22Rv1 (cell line): ENCODE data around the gene SERTAD3.
"Not testable (repeated sequence)": the region's sequence is repeated elsewhere in the genome, so short reads cannot be mapped to it uniquely, and the experiment has no call there.

ENCODE experiments used
- ZFX ChIP-seq: fragments of 450-650 bp; IDR thresholded peaks from 2 replicates; pipeline ENCODE4 v1.6.1; 2017; ENCODE audit warnings: antibody characterized with exemption, borderline replicate concordance
- TF ChIP-seq, protein P1 (sequence below): fragments of 450-650 bp; IDR thresholded peaks from 2 replicates; pipeline ENCODE4 v1.5.1; 2017; ENCODE audit warnings: mild to moderate bottlenecking

DNA sequence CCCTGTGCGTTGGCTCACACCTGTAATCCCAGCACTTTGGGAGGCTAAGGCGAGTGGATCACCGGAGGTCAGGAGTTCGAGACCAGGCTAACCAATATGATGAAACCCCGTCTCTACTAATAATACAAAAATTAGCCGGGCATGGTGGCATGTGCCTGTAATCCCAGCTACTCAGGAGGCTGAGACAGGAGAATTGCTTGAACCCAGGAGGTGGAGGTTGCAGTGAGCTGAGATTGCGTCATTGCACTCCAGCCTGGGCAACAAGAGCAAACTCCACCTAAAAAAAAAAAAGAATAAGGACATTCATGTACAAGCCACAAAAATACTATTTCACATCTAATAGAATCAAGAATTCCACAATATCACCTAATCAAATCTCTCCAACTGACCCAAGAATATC, 15.9 kb downstream of the SERTAD3 start:
- TF ChIP-seq, protein P1, sequence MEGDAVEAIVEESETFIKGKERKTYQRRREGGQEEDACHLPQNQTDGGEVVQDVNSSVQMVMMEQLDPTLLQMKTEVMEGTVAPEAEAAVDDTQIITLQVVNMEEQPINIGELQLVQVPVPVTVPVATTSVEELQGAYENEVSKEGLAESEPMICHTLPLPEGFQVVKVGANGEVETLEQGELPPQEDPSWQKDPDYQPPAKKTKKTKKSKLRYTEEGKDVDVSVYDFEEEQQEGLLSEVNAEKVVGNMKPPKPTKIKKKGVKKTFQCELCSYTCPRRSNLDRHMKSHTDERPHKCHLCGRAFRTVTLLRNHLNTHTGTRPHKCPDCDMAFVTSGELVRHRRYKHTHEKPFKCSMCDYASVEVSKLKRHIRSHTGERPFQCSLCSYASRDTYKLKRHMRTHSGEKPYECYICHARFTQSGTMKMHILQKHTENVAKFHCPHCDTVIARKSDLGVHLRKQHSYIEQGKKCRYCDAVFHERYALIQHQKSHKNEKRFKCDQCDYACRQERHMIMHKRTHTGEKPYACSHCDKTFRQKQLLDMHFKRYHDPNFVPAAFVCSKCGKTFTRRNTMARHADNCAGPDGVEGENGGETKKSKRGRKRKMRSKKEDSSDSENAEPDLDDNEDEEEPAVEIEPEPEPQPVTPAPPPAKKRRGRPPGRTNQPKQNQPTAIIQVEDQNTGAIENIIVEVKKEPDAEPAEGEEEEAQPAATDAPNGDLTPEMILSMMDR, result not testable (repeated sequence)
- not testable (repeated sequence) for TF ChIP-seq ZFX
